Endothelial cell (in vitro differentiated cells): ENCODE measurements around the gene CCDC171. TPM values are rescaled to one million over a fixed set of nuclear protein-coding genes. Genes with fewer than 3 reads are reported as not detected.
A peak's percentile ranks its signal among the peaks of the same experiment; 100 is the strongest.
"Not testable (repeated sequence)": the region's sequence is repeated elsewhere in the genome, so short reads cannot be mapped to it uniquely, and the experiment has no call there.

Experiments
- DNase-seq: peaks from one replicate; pipeline ENCODE4 v3.0.0; 2021; ENCODE audit warnings: low spot score
- H3K27ac Mint-ChIP-seq: one replicate; pipeline ENCODE4 v1.8.0; 2021; ENCODE audit warnings: mixed read lengths, inconsistent platforms; ENCODE audit not compliant: unreplicated experiment
- H3K27me3 Mint-ChIP-seq: one replicate; pipeline ENCODE4 v1.8.0; 2021; ENCODE audit warnings: mild to moderate bottlenecking, moderate library complexity, mixed read lengths, inconsistent platforms; ENCODE audit not compliant: unreplicated experiment
- H3K36me3 Mint-ChIP-seq: one replicate; pipeline ENCODE4 v1.8.0; 2021; ENCODE audit warnings: mild to moderate bottlenecking, low read depth, mixed read lengths, inconsistent platforms; ENCODE audit not compliant: unreplicated experiment
- H3K4me1 Mint-ChIP-seq: one replicate; pipeline ENCODE4 v1.8.0; 2021; ENCODE audit warnings: mild to moderate bottlenecking, mixed read lengths, inconsistent platforms; ENCODE audit not compliant: unreplicated experiment
- H3K4me3 Mint-ChIP-seq: one replicate; pipeline ENCODE4 v1.8.0; 2021; ENCODE audit warnings: mild to moderate bottlenecking, mixed read lengths, inconsistent platforms; ENCODE audit not compliant: unreplicated experiment
- H3K9me3 Mint-ChIP-seq: one replicate; pipeline ENCODE4 v1.8.0; 2021; ENCODE audit warnings: mixed read lengths, inconsistent platforms; ENCODE audit not compliant: unreplicated experiment
- total RNA-seq: library from RNA; stranded (reverse); fragmentation: NEBNext Ultra II Directional; extraction: Animal tissue kit (Norgen Biotek cat#: 25700); gene quantifications from one replicate; pipeline ENCODE4 v1.2.1, GENCODE V29; 2021; ENCODE audit not compliant: unreplicated experiment
- TF ChIP-seq, protein P1 (sequence below): fragments of 200-600 bp; sonication (generic); IDR thresholded peaks from one replicate; pipeline ENCODE4 v1.5.0; 2021; ENCODE audit warnings: antibody characterized with exemption; ENCODE audit not compliant: unreplicated experiment

The CCDC171 gene
- total RNA-seq, 1 donor from 2014 or later = 6.5 TPM

DNA sequence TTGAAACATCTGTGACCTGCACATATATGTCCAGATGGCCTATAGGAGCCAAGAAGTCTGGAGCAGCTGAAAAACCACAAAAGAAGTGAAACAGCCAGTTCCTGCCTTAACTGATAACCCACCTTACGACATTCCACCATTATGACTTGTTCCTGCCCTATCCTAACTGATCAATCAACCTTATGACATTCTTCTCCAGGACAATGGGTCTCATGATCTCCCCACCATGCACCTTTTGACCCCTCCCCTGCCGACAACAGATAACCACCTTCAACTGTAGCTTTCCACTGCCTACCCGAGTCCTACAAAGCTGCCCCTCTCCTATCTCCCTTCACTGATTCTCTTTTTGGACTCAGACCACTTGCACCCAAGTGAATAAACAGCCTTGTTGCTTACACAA is 233.8 kb downstream of the CCDC171 start:
- no peaks in the 10 kb centered on the region for H3K9me3 Mint-ChIP-seq
- H3K27ac Mint-ChIP-seq = no peak overlapping the region
- no peak for DNase-seq
- no peaks in the 10 kb centered on the region for H3K36me3 Mint-ChIP-seq
- TF ChIP-seq, protein P1, sequence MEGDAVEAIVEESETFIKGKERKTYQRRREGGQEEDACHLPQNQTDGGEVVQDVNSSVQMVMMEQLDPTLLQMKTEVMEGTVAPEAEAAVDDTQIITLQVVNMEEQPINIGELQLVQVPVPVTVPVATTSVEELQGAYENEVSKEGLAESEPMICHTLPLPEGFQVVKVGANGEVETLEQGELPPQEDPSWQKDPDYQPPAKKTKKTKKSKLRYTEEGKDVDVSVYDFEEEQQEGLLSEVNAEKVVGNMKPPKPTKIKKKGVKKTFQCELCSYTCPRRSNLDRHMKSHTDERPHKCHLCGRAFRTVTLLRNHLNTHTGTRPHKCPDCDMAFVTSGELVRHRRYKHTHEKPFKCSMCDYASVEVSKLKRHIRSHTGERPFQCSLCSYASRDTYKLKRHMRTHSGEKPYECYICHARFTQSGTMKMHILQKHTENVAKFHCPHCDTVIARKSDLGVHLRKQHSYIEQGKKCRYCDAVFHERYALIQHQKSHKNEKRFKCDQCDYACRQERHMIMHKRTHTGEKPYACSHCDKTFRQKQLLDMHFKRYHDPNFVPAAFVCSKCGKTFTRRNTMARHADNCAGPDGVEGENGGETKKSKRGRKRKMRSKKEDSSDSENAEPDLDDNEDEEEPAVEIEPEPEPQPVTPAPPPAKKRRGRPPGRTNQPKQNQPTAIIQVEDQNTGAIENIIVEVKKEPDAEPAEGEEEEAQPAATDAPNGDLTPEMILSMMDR = no peak
- H3K4me1 Mint-ChIP-seq = peaks cover 6% of the 10 kb centered on the region
- no peak overlapping the region for H3K4me3 Mint-ChIP-seq
- no peaks in the 10 kb centered on the region for H3K27me3 Mint-ChIP-seq

DNA sequence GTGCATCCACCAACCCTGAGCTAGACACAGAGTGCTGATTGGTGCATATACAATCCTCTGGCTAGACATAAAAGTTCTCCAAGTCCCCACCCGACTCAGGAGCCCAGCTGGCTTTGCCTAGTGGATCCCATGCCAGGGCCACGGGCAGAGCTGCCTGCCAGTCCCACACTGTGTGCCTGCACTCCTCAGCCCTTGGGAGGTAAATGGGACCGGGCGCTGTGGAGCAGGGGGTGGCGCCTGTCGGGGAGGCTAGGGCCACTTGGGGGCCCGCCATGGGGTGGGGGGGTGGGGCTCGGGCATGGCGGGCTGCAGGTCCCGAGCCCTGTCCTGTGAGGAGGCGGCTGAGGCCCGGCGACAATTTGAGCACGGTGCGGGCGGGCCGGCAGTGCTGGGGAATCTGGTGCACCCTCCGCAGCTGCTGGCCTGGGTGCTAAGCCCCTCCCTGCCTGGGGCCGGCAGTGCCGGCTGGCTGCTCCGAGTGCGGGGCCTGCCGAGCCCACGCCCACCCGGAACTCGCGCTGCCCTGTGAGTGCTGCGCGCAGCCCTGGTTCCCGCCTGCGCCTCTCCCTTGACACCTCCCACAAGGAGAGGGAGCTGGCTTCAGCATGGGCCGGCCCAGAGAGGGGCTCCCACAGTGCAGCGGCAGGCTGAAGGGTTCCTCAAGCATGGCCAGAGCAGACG is 257.5 kb downstream of the CCDC171 start:
- H3K9me3 Mint-ChIP-seq, H3K4me1 Mint-ChIP-seq, H3K27me3 Mint-ChIP-seq, H3K27ac Mint-ChIP-seq, DNase-seq, H3K4me3 Mint-ChIP-seq: not testable (repeated sequence)
- peaks cover 16% of the 10 kb centered on the region for H3K36me3 Mint-ChIP-seq

DNA sequence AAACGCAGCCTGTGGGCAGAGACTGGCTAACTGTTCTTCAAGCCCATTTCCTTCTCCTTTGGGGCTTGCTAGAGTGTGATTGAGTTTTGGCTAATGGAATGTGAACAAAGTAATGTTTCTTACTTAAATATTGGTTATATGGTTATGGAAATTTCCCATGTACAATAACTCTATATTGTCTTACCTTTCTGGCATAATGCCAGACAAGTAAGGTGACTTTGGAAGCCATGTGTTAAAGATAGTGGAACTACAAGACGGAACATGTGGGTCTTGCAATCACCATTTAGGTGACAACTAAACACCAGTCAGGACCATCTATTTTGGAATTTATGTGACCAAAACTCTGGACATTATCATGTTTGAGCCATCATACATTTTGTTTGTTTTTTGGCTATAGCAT is 260.2 kb downstream of the CCDC171 start:
- H3K27me3 Mint-ChIP-seq = no peaks in the 10 kb centered on the region
- no peak overlapping the region for H3K27ac Mint-ChIP-seq
- no peaks in the 10 kb centered on the region for H3K9me3 Mint-ChIP-seq
- H3K4me3 Mint-ChIP-seq = no peak overlapping the region
- TF ChIP-seq, protein P1 = no peak
- no peaks in the 10 kb centered on the region for H3K4me1 Mint-ChIP-seq
- peaks cover 16% of the 10 kb centered on the region for H3K36me3 Mint-ChIP-seq
- DNase-seq = no peak

DNA sequence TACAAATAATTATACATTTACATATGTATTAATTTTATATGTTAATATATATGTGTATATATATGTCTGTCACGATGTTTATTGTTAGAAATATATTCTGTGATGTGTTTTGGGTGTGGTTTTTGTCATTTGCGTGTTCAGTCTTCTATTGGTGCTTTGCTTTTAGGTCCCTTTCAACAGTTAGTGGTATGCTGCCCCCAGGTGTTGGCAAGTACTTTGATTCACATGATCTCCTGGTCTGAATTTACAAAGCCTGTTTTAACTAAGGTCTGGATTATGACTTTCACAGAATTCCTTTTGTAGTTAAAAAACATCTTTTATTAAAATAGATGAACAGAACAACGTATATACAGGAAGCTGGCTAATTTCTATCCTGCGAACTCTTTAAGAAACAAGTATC is 271.5 kb downstream of the CCDC171 start:
- Mint-ChIP-seq H3K4me3 (no peak overlapping the region), H3K4me1 (no peaks in the 10 kb centered on the region), H3K27me3 (no peaks in the 10 kb centered on the region), H3K36me3 (no peaks in the 10 kb centered on the region), H3K27ac (no peak overlapping the region), H3K9me3 (no peaks in the 10 kb centered on the region)
- DNase-seq = peak; percentile 11
- TF ChIP-seq, protein P1 = no peak

DNA sequence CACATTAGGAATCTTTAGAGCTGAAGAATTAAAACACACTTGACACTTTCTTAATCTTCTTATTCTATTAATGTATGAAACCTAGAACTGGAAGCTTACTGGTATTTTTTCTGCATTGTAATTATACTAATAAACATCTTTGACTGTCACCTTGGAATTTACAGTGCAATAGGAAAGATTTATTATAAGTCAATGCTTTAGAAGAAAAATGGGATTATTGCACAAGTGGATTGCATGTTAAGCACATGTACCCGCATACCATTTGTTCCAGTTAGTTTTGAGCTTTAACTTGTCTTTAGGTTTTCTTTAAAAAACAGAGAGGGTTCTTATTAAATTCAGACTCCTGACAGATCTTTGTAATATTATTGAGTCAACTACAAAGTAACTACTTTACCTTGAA is 278.5 kb downstream of the CCDC171 start:
- no peak for DNase-seq
- TF ChIP-seq, protein P1 = no peak
- Mint-ChIP-seq H3K4me1 (no peaks in the 10 kb centered on the region), H3K27ac (no peak overlapping the region), H3K4me3 (no peak overlapping the region), H3K36me3 (no peaks in the 10 kb centered on the region), H3K9me3 (no peaks in the 10 kb centered on the region), H3K27me3 (no peaks in the 10 kb centered on the region)
